HG03520 (cell line): ENCODE results near the gene ALPK1.
"Not testable (repeated sequence)": the region's sequence is repeated elsewhere in the genome, so short reads cannot be mapped to it uniquely, and the experiment has no call there.

Experiments
- ATAC-seq: cut with Tn5 transposase; IDR thresholded peaks from one replicate; pipeline ENCODE4 v1.9.1; 2021; ENCODE audit warnings: mild to moderate bottlenecking, moderate library complexity; ENCODE audit not compliant: unreplicated experiment

ALPK1 gene

GRCh38 chr4:112296949-112297880, at the start of gene ALPK1:
TSS of gene ALPK1 (plus strand) at chr4:112297369.
- peak; percentile 83 for ATAC-seq

GRCh38 chr4:112251019-112251643, 46.0 kb upstream of the ALPK1 start:
- ATAC-seq = no peak

- no peak for ATAC-seq
Observed at GRCh38 chr4:112252234-112252633, 44.9 kb upstream of the ALPK1 start.

- ATAC-seq = peak; percentile 81
Observed at GRCh38 chr4:112253382-112254000, 43.7 kb upstream of the ALPK1 start.

GRCh38 chr4:112257098-112257497, 40.1 kb upstream of the ALPK1 start:
- no peak for ATAC-seq

GRCh38 chr4:112266823-112267222, 30.3 kb upstream of the ALPK1 start:
- no peak for ATAC-seq

GRCh38 chr4:112270051-112270450, 27.1 kb upstream of the ALPK1 start:
- ATAC-seq = no peak

- ATAC-seq = no peak
Observed at GRCh38 chr4:112270640-112271421, 26.3 kb upstream of the ALPK1 start.

- ATAC-seq = no peak
Observed at GRCh38 chr4:112272292-112272691, 24.9 kb upstream of the ALPK1 start.

- ATAC-seq = no peak
Observed at GRCh38 chr4:112274959-112275358, 22.2 kb upstream of the ALPK1 start.

GRCh38 chr4:112276113-112276512, 21.1 kb upstream of the ALPK1 start:
- no peak for ATAC-seq

- ATAC-seq = no peak
Observed at GRCh38 chr4:112277220-112277619, 19.9 kb upstream of the ALPK1 start.

GRCh38 chr4:112277705-112278448, 19.3 kb upstream of the ALPK1 start:
- no peak for ATAC-seq

- ATAC-seq = peak; percentile 63
Observed at GRCh38 chr4:112279025-112279881, 17.9 kb upstream of the ALPK1 start.

GRCh38 chr4:112279882-112280315, 17.3 kb upstream of the ALPK1 start:
- peak; percentile 2 for ATAC-seq

- no peak for ATAC-seq
Observed at GRCh38 chr4:112280386-112281056, 16.6 kb upstream of the ALPK1 start.

GRCh38 chr4:112281895-112282398, 15.2 kb upstream of the ALPK1 start:
- not testable (repeated sequence) for ATAC-seq

- no peak for ATAC-seq
Observed at GRCh38 chr4:112282860-112283667, 14.1 kb upstream of the ALPK1 start.
